Activated CD8-positive, alpha-beta T cell treated with anti-CD3 and anti-CD28 coated beads for 36 hours (primary cell): ENCODE data around the gene MAP4K4. TPM values are rescaled to one million over a fixed set of nuclear protein-coding genes. Genes with fewer than 3 reads are reported as not detected.

Experiments
- ATAC-seq: fragments of 200-7000 bp; cut with Tn5 transposase; one replicate; pipeline ENCODE4 v1.10.0; 2021; ENCODE audit warnings: mild to moderate bottlenecking, moderate library complexity
- CTCF ChIA-PET: fragments of 350-600 bp; sonication (Branson Sonifier 250); formaldehyde crosslinking; loops from one replicate; lab custom pipeline; 2021; ENCODE audit warnings: antibody characterized with exemption; lab: Charles Lee
- POLR2A ChIA-PET: fragments of 350-600 bp; sonication (Branson Sonifier 250); formaldehyde crosslinking; loops from one replicate; lab custom pipeline; 2021; ENCODE audit warnings: antibody characterized with exemption; lab: Charles Lee
- DNase-seq: peaks from one replicate; pipeline ENCODE4 v3.0.0-alpha.2; 2020
- H3K27ac Mint-ChIP-seq: one replicate; pipeline ENCODE4 v1.8.0; 2021; ENCODE audit warnings: mild to moderate bottlenecking, mixed read lengths
- H3K27me3 Mint-ChIP-seq: one replicate; pipeline ENCODE4 v1.8.0; 2021; ENCODE audit warnings: mixed read lengths
- H3K36me3 Mint-ChIP-seq: one replicate; pipeline ENCODE4 v1.8.0; 2021; ENCODE audit warnings: low read depth, mixed read lengths
- H3K4me1 Mint-ChIP-seq: one replicate; pipeline ENCODE4 v1.8.0; 2021; ENCODE audit warnings: low read depth, mixed read lengths
- H3K4me3 Mint-ChIP-seq: one replicate; pipeline ENCODE4 v1.8.0; 2021; ENCODE audit warnings: mild to moderate bottlenecking, moderate library complexity, mixed read lengths
- H3K9me3 Mint-ChIP-seq: one replicate; pipeline ENCODE4 v1.8.0; 2021; ENCODE audit warnings: mixed read lengths
- CTCF ChIP-seq: fragments of 200-600 bp; IDR thresholded peaks from one replicate; pipeline ENCODE4 v1.8.0; 2022; ENCODE audit warnings: antibody characterized with exemption, mild to moderate bottlenecking
- intact Hi-C: fragments of 100-400 bp; cut with micrococcal nuclease; formaldehyde crosslinking; loops from one replicate; pipeline ENCODE4 v1.10.0; 2022
- total RNA-seq, 2 experiments: library from RNA; stranded (reverse); gene quantifications; one replicate each; pipeline ENCODE4 v1.2.3, GENCODE V29; 2021

MAP4K4 gene
- total RNA-seq, 2 experiments from 2014 or later, result 26.3 to 27.3 TPM

GRCh38 chr2:101859604-101860003 lies 162.1 kb downstream of the MAP4K4 start:
- peaks cover 5% of the 10 kb centered on the region for H3K4me1 Mint-ChIP-seq
- no peak overlapping the region for H3K4me3 Mint-ChIP-seq
- DNase-seq, result no peak

GRCh38 chr2:101860157-101860556 lies 162.7 kb downstream of the MAP4K4 start:
- peaks cover 5% of the 10 kb centered on the region for H3K4me1 Mint-ChIP-seq
- H3K27ac Mint-ChIP-seq, result no peak overlapping the region
- no peak for DNase-seq
- H3K27me3 Mint-ChIP-seq, result no peaks in the 10 kb centered on the region
- no peaks in the 10 kb centered on the region for H3K9me3 Mint-ChIP-seq
- intact Hi-C loops, result no loop called here
- POLR2A ChIA-PET, result interaction anchor here (1.3 kb wide), 1 partner anchor 13 kb away, joined by 3 read pairs; no protein-coding TSS in a partner anchor
- ATAC-seq, result no peak
- no peak for TF ChIP-seq CTCF
- peaks cover 12% of the 10 kb centered on the region for H3K36me3 Mint-ChIP-seq
- H3K4me3 Mint-ChIP-seq, result no peak overlapping the region
- CTCF ChIA-PET, result interaction anchor here (0.8 to 1.1 kb wide), 4 partner anchors 16 to 381 kb away, joined by 3 to 4 read pairs (median 3); no protein-coding TSS in a partner anchor

More at GRCh38 chr2:101859604-101860003, 162.1 kb downstream of the MAP4K4 start:
- peaks cover 9% of the 10 kb centered on the region for H3K36me3 Mint-ChIP-seq
- ATAC-seq, result no peak
- ChIA-PET POLR2A (interaction anchor here (1.3 kb wide), 1 partner anchor 13 kb away, joined by 3 read pairs; no protein-coding TSS in a partner anchor), CTCF (interaction anchor here (0.7 to 1.2 kb wide), 2 partner anchors 24 to 381 kb away, joined by 3 to 5 read pairs; no protein-coding TSS in a partner anchor)
- no peaks in the 10 kb centered on the region for H3K27me3 Mint-ChIP-seq
- no peaks in the 10 kb centered on the region for H3K9me3 Mint-ChIP-seq
- no peak overlapping the region for H3K27ac Mint-ChIP-seq
- no peak for TF ChIP-seq CTCF
- intact Hi-C loops, result no loop called here

- no peak overlapping the region for H3K4me3 Mint-ChIP-seq
- H3K9me3 Mint-ChIP-seq, result no peaks in the 10 kb centered on the region
- ATAC-seq (no peak), DNase-seq (no peak)
- POLR2A ChIA-PET, result no interaction called here
- peaks cover 5% of the 10 kb centered on the region for H3K4me1 Mint-ChIP-seq
- no peak for TF ChIP-seq CTCF
- H3K27ac Mint-ChIP-seq, result no peak overlapping the region
- intact Hi-C loops, result no loop called here
- CTCF ChIA-PET, result interaction anchor here (0.8 to 1.1 kb wide), 4 partner anchors 15 to 380 kb away, joined by 3 to 4 read pairs (median 3); no protein-coding TSS in a partner anchor
- H3K36me3 Mint-ChIP-seq, result peaks cover 12% of the 10 kb centered on the region
- H3K27me3 Mint-ChIP-seq, result no peaks in the 10 kb centered on the region
Measured at GRCh38 chr2:101860782-101861181, 163.3 kb downstream of the MAP4K4 start.

GRCh38 chr2:101861382-101861781 lies 163.9 kb downstream of the MAP4K4 start:
- Mint-ChIP-seq H3K36me3 (peaks cover 9% of the 10 kb centered on the region), H3K9me3 (no peaks in the 10 kb centered on the region), H3K27ac (no peak overlapping the region), H3K4me1 (peaks cover 5% of the 10 kb centered on the region), H3K27me3 (no peaks in the 10 kb centered on the region), H3K4me3 (no peak overlapping the region)
- intact Hi-C loops, result no loop called here
- ChIA-PET CTCF (no interaction called here), POLR2A (no interaction called here)
- no peak for DNase-seq
- no peak for ATAC-seq
- no peak for TF ChIP-seq CTCF

- ATAC-seq (no peak), DNase-seq (no peak)
- Mint-ChIP-seq H3K27ac (no peak overlapping the region), H3K4me3 (no peak overlapping the region), H3K9me3 (no peaks in the 10 kb centered on the region), H3K27me3 (no peaks in the 10 kb centered on the region), H3K4me1 (peaks cover 5% of the 10 kb centered on the region), H3K36me3 (peaks cover 19% of the 10 kb centered on the region)
- POLR2A ChIA-PET, result no interaction called here
- intact Hi-C loops, result no loop called here
- CTCF ChIA-PET, result interaction anchor here (1.2 kb wide), 1 partner anchor 9 kb away, joined by 3 read pairs; no protein-coding TSS in a partner anchor
- TF ChIP-seq CTCF, result no peak
Measured at GRCh38 chr2:101863534-101863933, 166.0 kb downstream of the MAP4K4 start.
